Measurements from ENCODE around the gene SLC9A6. TPM values are rescaled to one million over a fixed set of nuclear protein-coding genes. Genes with fewer than 3 reads are reported as not detected.

The SLC9A6 gene
- total RNA-seq: 160 TPM

DNA sequence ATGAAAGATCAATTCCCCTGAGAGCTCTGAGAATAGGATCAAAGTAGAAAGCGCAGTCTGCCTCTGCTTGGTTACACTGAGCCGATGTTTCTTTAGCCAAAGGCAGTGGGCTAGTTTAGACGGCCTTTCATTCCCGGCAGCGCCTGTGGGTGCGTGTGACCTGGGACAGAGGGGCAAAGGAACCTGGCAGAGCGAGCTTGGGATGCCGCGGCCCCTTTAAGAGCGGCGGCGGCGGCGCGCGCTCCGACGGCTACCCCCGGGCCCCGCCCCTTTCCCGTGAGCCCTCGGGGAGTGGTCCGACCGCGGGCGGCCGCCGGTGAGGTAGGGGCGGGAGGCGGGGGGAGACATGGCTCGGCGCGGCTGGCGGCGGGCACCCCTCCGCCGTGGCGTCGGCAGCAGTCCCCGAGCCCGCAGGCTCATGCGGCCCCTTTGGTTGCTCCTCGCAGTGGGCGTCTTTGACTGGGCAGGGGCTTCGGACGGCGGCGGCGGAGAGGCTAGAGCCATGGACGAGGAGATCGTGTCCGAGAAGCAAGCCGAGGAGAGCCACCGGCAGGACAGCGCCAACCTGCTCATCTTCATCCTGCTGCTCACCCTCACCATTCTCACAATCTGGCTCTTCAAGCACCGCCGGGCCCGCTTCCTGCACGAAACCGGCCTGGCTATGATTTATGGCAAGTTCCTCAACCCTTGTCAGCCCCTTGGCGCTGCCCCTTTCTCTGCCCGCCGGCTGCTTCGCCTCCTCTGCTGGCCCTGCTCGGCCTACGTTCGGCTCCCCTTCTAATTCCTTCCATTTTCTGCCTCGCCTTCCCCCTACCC lies at the start of gene SLC9A6:
Gene SLC9A6 (plus strand): TSS at position 279 of the 816 bp plus-strand sequence. CDS start 224 bp downstream, at position 503.
- DNase-seq (ENCODE audit: low spot score in 2 of 2): peak; percentile 73 to 80
- FAIRE-seq: no peak

DNA sequence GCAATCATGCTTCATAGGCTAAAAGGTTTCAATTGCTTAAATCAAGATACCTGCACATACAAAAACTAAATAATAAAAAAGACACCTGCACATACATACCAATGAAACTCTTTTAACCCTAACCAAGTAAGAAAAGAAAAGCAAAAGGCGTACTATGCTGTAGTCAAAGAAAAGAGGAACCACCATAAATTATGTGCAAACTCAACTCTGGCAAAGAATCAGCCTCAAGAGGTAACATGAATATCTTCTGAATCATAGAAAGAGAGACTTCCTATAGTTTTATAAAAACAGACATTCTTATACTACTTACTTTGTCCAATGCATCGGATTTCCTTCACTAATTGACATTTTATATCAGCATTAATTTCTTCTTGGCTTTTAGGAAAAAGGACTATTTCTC lies 40.7 kb upstream of the SLC9A6 start:
- DNase-seq (ENCODE audit: low spot score in 2 of 2): no peak
- no peak for FAIRE-seq

DNA sequence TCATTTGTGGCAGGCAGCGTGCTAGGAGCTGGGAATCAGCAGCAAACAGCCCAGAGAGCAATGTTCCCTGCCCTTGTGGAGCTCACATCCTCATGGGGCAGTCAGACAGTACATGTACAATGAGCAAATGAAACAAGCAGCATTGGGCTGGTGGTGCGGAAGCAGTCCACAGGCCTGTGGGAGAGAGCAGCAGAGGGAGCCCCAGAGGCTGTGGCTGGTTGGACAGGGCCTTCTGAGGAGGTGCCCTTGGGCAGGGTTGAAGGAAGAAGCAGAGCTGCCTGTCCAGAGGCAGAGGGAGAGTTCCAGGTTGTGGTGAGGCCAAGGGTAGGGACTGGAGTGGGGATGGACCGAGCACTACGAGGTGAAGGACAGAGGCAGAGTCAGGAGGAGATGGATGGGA lies 33.9 kb upstream of the SLC9A6 start:
- FAIRE-seq (no peak), DNase-seq (ENCODE audit: low spot score in 2 of 2) (no peak)

DNA sequence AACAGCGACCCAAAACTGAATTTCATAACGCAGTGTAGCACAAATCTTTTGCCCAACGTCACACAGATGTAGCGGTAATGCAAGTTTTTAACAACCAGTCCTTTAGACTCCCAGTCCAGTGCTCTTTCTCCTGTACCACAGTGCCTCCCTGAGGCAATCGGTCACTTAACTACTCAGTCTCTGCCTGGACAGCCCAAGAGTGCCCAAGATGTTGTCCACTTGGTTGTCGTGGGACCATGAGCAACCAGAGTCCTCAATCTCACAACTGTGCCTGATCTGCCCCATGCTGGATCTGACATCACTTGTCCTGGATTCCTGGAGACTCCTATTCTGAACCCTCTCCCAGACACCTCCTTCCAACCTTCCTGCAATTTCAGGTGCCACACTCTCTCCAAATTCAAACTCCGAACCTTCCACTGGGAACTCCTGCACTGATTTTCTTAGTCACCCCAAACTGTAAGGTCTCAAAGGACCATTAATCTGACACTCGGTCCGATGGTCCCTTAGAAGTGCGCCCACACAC lies 12.1 kb upstream of the SLC9A6 start:
- DNase-seq (ENCODE audit: low spot score in 2 of 2) (no peak), FAIRE-seq (no peak)

DNA sequence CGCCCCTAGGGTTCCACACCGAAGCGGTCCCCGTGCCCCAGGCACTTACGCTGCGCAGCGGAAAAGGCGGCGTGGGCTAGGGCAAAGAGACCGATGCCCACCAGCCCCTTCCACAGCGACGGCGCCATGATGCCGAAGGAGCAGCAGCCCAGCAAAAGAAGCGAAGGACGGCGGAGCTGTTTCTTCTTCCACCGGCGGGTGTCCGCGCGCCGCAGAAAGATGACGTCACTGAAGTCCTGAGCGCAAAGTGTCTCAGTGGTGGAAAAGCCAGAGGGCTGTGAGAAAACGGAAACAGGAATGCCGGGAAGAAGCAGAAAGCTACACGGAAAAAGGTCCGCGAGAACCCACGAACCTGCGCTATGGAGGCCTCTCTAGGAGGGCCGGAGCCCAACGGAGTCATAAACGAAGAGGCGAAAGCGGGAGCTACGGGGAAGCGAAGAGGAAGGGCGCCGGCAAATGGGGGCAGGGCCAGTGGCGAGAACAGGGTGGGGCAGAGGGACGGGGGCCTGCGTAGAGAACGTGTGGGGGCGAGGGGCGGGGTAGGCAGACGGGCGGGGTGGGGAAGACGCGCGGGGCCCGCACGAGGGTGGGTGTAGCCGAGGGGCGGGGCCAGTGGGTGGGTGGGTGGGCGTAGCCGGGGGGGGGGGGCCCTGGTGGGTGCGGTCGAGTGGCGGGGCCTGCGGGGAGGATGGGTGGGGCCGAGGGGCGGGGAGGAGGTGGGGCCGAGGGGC lies 11.5 kb upstream of the SLC9A6 start, which contains the start of gene MMGT1:
Gene MMGT1 (minus strand): TSS at position 441 of the 731 bp plus-strand sequence. CDS start 313 bp downstream, at position 128.
- no peak for FAIRE-seq

DNA sequence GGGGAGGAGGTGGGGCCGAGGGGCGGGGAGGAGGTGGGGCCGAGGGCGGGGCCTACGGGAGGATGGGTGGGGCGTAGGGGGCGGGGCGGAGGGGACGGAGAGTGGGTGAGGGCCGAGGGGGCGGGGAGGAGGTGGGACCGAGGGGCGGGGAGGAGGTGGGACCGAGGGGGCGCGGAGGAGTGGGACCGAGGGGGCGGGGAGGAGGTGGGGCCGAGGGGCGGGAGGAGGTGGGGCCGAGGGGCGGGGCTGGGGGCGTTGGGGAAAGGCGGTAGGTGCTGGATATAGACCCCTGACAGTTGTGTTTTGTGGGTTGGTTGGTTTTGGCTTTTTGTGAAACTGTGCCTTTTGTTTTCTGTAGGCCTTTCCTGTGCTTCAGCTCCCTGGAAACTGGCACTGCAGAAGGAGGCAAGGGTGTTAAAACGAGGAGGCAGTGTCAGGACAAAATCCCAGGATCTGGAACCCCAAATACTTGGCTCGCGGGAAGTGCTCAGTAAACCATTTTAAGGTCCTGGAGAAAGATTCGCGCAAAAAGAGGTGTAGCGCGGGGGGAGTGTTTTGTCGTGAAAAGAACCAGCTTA lies 10.9 kb upstream of the SLC9A6 start:
- FAIRE-seq: no peak
- DNase-seq (ENCODE audit: low spot score in 2 of 2): no peak

More for the DNA sequence above, 11.5 kb upstream of the SLC9A6 start, which contains the start of gene MMGT1:
- peak; percentile 76 to 77 for DNase-seq (ENCODE audit: low spot score in 2 of 2)

DNA sequence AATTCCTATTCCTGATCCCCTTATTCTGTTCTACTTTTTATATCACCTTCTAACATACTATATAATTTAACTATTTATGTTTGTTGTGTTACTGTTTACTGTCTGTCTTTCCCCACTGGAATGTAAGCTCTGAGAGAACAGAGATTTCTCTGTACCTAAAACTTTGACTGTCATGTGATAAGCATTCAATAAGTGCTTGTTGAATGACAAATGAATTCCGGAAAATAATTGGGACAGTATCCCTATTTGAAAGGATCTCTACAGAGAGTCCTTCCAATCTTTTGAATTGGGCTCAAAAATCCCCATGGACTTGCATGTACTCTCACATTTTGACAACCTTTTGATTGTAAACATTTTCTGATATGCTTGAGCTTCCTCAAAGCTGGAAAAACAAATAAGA lies 9.8 kb upstream of the SLC9A6 start:
- no peak for DNase-seq (ENCODE audit: low spot score in 2 of 2)
- FAIRE-seq: no peak

DNA sequence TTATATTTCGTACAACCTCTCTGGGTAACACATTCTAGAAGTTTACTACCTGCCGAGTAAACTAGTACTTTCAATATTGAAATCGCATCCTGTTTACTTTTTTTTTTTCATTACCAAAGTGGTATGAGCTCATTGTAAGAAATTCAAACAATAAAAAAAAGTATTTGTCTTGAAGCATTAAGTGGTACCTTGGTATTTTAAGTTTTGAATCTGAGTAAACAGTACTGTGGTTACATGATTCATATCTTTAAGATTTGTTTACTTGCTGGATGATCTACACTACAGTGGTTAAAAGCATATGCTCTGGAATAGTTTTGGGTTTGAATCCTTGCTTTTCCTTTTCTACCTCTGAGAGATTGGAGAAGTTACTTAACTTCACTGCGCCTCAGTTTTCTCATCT lies 7.6 kb upstream of the SLC9A6 start:
- FAIRE-seq (no peak), DNase-seq (ENCODE audit: low spot score in 2 of 2) (no peak)

DNA sequence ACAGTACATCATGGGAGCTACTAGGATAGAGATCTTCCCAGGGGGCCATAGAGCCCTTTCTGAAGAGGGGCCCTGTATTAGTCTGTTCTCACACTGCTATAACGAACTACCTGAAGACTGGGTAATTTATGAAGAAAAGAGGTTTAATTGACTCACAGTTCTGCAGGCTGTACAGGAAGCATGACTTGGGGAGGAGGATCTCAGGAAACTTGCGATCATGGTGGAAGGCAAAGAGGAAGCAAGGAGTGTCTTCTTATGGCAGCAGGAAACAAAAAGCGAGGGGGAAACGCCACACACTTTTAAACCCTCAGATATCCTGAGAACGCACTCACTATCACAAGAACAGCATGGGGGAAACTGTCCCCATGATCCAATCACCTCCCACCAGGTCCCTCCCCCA lies 4.2 kb upstream of the SLC9A6 start:
- DNase-seq (ENCODE audit: low spot score in 2 of 2) (no peak), FAIRE-seq (no peak)

DNA sequence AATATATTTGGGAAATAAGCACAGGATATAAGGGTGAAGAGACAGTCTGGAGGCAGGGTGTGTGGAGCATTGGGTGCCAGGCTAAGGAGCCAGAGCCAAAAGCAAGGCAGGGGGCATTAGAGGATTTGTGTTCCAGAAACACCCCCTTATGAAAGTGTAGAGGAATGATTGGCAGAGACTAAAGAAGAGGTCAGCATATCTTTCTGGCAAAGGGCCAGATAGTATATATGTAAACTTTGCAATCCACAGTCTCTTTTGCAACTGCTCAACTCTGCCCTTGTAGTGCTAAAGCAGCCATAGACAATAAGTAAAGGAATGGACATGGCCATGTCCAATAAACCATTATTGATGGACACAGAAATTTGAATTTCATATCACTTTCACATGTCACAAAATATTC lies 3.6 kb upstream of the SLC9A6 start:
- no peak for FAIRE-seq
- DNase-seq (ENCODE audit: low spot score in 2 of 2): no peak

DNA sequence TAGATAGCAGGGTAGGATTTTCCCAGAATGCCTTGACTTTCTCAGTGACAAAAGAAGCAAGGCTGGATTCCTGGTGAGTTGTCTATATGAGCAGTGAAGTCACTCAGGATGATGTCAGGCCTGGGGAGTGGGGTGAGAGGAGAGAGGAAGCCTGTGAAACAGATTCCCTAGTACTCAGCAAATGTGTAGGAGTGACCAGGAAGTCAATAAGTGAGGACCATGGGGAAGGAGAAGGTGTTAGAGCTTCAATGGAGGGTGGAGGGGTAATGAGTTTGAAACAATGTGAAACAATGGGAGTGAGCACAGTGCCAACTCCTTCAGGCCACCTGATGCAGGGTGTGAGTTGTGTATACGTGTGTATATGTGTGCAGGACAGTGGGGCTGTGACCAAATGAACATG lies 2.4 kb upstream of the SLC9A6 start:
- DNase-seq (ENCODE audit: low spot score in 2 of 2) (no peak), FAIRE-seq (no peak)

DNA sequence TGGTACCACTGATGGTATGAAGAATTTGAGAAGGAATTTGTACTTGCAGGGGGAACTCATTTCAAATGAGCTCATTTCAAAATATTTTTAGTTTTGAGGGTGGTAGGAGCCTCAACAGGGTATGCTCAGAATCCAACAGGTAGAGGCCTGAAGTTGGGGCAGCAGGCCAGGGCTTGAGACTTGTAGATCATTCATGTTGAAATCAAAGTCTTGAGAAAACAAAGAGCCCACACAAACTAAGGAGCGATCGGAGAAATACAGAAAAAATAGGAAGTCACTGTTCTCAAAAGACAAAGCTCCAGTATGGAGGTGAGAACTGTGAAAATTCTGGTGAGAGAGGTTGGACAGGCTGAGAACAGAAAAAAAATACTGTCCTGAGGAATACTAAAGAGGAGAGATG lies 979 bp upstream of the SLC9A6 start:
- DNase-seq (ENCODE audit: low spot score in 2 of 2) (no peak), FAIRE-seq (no peak)

DNA sequence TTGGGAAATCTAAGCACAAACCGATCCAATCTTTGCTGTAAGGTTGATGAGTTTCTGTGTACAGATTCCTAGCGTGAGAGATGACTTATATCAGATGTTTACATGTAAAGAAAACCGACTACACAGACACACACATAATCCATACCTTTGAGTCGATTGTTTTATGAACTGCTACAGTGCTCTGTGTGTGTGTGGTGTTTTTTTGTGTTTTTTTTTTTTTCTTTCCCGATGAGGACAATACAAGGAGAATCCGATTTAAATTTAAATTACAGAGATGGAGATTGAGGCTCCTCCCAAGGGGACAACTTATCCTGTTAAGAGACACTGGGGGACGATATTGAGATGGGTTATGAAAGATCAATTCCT lies 461 bp upstream of the SLC9A6 start:
- FAIRE-seq: no peak

DNA sequence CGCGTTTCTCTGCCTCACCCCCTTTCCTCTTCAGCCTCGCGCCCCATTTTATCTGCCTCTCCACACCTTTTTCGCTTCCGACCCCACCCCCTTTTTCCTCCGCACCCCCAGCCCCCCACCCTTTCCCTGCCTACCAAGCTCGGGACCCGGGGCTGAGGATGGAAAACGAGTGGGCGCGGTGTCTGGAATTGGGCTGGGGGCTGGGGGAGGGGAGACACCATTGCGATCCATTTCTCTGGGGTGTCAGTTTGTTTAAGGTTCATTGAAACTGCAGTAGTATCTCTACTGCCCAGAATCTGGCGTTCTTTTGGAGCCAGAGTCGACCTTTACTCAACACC lies 707 bp downstream of the SLC9A6 start:
- FAIRE-seq (no peak), DNase-seq (ENCODE audit: low spot score in 2 of 2) (no peak)

More for the DNA sequence above, 461 bp upstream of the SLC9A6 start:
- no peak for DNase-seq (ENCODE audit: low spot score in 2 of 2)

DNA sequence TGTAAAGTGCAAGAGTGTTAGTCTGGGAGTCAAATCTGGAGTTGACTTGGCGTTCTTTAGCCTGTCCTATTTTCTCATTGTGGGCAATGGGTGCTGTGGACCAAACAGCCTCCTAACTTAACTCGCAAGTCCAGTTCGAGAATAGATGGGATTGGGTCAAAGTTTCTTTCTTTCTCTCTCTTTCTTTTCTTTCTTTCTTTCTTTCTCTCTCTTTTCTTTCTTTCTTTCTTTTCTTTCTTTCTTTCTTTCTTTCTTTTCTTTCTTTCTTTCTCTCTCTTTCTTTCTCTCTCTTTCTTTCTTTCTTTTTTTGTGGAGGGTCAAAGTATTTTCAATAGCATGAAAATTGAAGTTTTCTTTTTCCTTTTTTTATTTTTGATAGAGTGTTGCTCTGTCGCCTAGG lies 3.0 kb downstream of the SLC9A6 start:
- DNase-seq (ENCODE audit: low spot score in 2 of 2) (no peak), FAIRE-seq (no peak)

DNA sequence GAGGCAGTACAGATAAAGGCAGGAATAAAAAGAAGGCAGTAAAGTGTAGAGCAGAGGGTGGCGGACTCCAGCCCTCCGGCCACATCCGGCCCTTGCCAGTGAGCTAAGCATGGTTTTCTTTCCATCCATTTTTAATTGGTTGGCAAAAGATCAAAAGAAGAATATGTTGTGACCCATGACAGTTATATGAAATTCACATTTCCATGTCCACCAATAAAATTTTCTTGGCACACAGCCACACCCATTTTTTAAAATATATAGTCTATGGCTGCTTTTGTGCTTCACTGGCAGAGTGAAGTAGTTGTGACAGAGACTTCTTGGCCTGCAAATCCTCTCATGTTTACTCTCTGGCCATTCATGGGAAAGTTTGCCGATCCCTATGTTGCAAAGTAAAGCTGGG lies 29.8 kb downstream of the SLC9A6 start:
- no peak for FAIRE-seq
- no peak for DNase-seq (ENCODE audit: low spot score in 2 of 2)

DNA sequence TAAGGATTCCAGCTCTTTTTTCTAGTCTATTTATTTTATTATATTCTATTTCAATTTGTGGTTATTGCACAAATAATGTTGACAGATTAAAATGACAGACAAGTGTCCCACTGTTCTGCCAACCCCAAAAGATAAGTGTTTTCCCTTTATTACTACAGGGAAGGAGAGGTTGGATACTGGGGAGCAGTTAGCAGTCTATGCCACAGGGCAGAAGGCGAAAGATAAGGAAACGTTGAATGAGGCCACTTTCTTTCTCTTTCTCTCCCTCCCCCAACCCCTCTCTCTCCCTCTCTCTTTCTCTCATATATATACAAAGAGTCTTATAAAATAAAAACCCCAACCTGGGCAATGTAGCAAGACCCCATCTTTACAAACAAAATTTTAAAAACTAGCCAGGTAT lies 31.6 kb downstream of the SLC9A6 start:
- DNase-seq (ENCODE audit: low spot score in 2 of 2) (no peak), FAIRE-seq (no peak)

DNA sequence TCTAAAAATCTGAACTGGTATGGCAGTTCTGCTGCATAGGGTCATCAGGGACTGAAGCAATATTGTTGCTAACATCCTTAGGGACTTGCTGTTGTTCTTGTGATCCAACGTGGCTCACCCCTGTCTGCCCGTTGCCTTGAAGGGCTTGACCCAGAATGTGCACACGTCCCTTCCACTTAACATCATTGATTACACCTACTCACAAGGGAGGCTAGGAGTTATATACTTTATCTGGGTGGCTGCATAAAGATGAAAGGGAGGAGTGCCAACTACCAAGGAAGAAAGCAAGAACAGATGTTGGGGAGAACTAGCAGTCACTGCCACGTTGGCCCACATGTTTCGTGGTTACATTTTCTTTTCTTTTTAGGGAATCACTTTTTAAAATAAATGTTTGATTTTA lies 34.0 kb downstream of the SLC9A6 start:
- DNase-seq (ENCODE audit: low spot score in 2 of 2): no peak
- no peak for FAIRE-seq

DNA sequence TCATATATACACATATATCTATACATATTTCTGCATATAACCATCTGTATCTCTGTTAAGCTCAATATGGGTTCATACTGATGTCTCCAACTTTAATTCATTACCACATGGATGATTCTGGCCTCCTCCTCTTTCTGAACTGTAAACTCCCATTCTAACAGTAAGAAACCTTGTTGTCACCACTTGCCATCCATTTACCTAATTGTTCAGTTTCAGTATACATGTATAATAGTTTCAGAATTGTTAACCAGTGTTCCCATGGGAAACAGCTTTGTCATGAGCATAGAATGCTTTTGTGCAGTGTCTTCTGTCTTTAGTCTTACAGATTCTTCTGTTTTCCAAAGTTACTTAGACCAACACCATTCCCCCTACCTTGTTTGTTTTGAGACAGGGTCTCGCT lies 35.9 kb downstream of the SLC9A6 start:
- no peak for FAIRE-seq
- DNase-seq (ENCODE audit: low spot score in 2 of 2): no peak

DNA sequence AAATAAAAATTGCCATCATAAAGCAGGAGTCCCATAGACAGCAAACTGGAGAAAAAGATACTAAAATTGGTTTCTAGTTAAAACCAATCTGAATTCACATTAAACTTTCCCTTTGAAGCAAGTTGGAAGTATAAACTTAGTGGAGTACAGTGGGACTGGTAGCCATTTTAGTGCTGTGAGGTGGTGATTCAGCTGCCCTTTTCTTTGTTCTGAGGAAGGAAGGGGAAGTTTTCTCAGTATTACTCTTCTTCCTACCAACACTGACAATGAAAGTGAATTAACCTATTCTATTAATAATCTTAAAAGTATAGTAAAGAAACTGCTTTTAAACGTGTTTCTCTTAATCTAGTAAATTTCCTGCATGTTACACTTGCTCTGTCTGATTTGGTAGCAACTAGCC lies 36.7 kb downstream of the SLC9A6 start:
- DNase-seq (ENCODE audit: low spot score in 2 of 2) (no peak), FAIRE-seq (no peak)

DNA sequence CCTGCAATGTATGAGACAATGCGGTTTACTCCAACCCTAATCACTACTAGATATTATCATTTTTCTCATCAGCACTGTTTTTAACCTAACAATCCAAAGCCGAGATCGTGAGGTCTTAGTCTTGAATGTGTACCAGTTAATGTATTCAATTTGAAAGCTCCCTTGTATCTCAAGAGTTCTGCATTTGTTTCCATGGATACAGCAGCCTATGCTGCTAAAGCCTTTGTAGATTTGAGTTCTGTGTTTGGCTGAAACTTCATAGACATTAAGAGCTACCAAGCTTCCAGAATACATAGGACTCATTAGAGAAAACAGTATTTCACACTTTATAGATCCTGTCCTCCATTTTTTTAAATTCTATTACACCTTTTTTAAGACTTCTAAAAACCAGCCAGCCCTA lies 39.9 kb downstream of the SLC9A6 start:
- no peak for DNase-seq (ENCODE audit: low spot score in 2 of 2)
- FAIRE-seq: no peak

Data from frontal cortex (tissue), 4 donors.